K562 (cell line): ENCODE measurements around the gene SETD7. TPM values are rescaled to one million over a fixed set of nuclear protein-coding genes. Genes with fewer than 3 reads are reported as not detected.
A peak's percentile ranks its signal among the peaks of the same experiment; 100 is the strongest.

Source experiments
- CEBPZ ChIP-seq: fragments of 150-350 bp; IDR thresholded peaks from 2 replicates; pipeline ENCODE4 v1.6.1; 2014; ENCODE audit warnings: low read depth, mild to moderate bottlenecking, low read length, borderline replicate concordance
- ETV1 ChIP-seq: fragments of 450-650 bp; conservative IDR thresholded peaks from 2 replicates; pipeline ENCODE4 v1.6.1; 2016; ENCODE audit warnings: missing genetic modification characterization, control low read depth, low read depth, missing compliant biosample characterization
- HMGXB4 ChIP-seq: sonication (generic); formaldehyde crosslinking; IDR thresholded peaks from 2 replicates; pipeline ENCODE4 v1.8.1; 2023; ENCODE audit warnings: mild to moderate bottlenecking, missing genetic modification reagents
- KDM5B ChIP-seq: fragments of 200-600 bp; sonication (generic); IDR thresholded peaks from 2 replicates; pipeline ENCODE4 v1.6.1; 2012; ENCODE audit warnings: low read depth, mild to moderate bottlenecking, moderate library complexity, low read length, control low read depth, inconsistent platforms; ENCODE audit not compliant: insufficient replicate concordance
- PTRF ChIP-seq: fragments of 450-650 bp; IDR thresholded peaks from 2 replicates; pipeline ENCODE4 v1.6.1; 2016; ENCODE audit warnings: mild to moderate bottlenecking, missing genetic modification characterization, missing compliant biosample characterization
- RBFOX2 ChIP-seq: fragments of 200-400 bp; formaldehyde crosslinking; IDR thresholded peaks from 2 replicates; pipeline ENCODE4 v1.6.1; 2017; ENCODE audit warnings: low read depth, mild to moderate bottlenecking, low read length, moderate library complexity
- ZNF318 ChIP-seq, 2 experiments: fragments of 450-650 bp; IDR thresholded peaks; 2 replicates each; pipeline ENCODE4 v1.6.1; 2016; ENCODE audit warnings: mild to moderate bottlenecking in 2 of 2, borderline replicate concordance in 1 of 2, low read depth in 1 of 2, moderate library complexity in 1 of 2
- ZNF444 ChIP-seq: fragments of 250-450 bp; sonication (Bioruptor Pico); IDR thresholded peaks from 2 replicates; pipeline ENCODE4 v1.4.0; 2020; ENCODE audit warnings: mild to moderate bottlenecking, moderate library complexity
- ZNF449 ChIP-seq: fragments of 250-450 bp; sonication (Bioruptor Pico); IDR thresholded peaks from 2 replicates; pipeline ENCODE4 v1.8.0; 2022; ENCODE audit warnings: moderate library complexity, mild to moderate bottlenecking, inconsistent platforms
- polyA plus RNA-seq, 8 experiments: library from polyadenylated mRNA; depleted of rRNA in 4 of 8; stranded (reverse) in 5 of 8; unstranded in 3 of 8; fragments of >200 nt; fragmentation: Nextera tagmentation in 2 of 8; fragmentation: Illumina TruSeq in 1 of 8; extraction: Ambion mirVana in 2 of 8; extraction: Trizol in 1 of 8; gene quantifications; 2 replicates each; pipeline versions ENCODE4 v1.2.1 to v1.2.3, GENCODE V29; 2011 to 2014; ENCODE audit warnings: inconsistent platforms in 1 of 8, missing spikeins in 1 of 8
- total RNA-seq, 7 experiments: library from RNA; depleted of rRNA in 6 of 7; stranded (reverse); fragments of >200 nt in 6 of 7; fragmentation: Illumina TruSeq in 2 of 7; extraction: Trizol in 2 of 7; gene quantifications; 2 replicates each; pipeline versions ENCODE4 v1.2.1 to v1.2.3, GENCODE V29; 2011 to 2021; ENCODE audit warnings: low replicate concordance in 1 of 7

SETD7 gene
- total and polyA plus RNA-seq, 9 of the 15 experiments (the other 6 are each of a cell fraction or from before 2014, with no cell fraction given): 0.37 to 2.4 (median 1.7) TPM

GRCh38 chr4:139554893-139555704 is 920 bp downstream of the SETD7 start (continued):
- TF ChIP-seq ZNF318 (IDR thresholded peaks at IDR 0.05; ENCODE audit: borderline replicate concordance in 1 of 2, low read depth in 1 of 2): no peak
- TF ChIP-seq KDM5B: no peak
- TF ChIP-seq ZNF444 (CRISPR knock-in tag): peak; percentile 66; the same call in 1 of the 2 replicates
- TF ChIP-seq CEBPZ: no peak
- TF ChIP-seq ZNF449 (CRISPR knock-in tag): no peak
- TF ChIP-seq ETV1 (tag): no peak
- TF ChIP-seq PTRF (tag): no peak
- peak; percentile 59 for TF ChIP-seq RBFOX2
- TF ChIP-seq HMGXB4 (CRISPR knock-in tag): no peak
